ENCODE measurements around the gene FAHD1. TPM values are rescaled to one million over a fixed set of nuclear protein-coding genes. Genes with fewer than 3 reads are reported as not detected.
"Not testable (repeated sequence)": the region's sequence is repeated elsewhere in the genome, so short reads cannot be mapped to it uniquely, and the experiment has no call there.

FAHD1 gene
- total RNA-seq, 1 donor from 2014 or later: 26.3 TPM

- Histone ChIP-seq H3K9me3 (replicated peaks) (peaks cover 8% of the 10 kb centered on the region), H3K27ac (replicated peaks) (no peak overlapping the region), H3K36me3 (peaks cover 13% of the 10 kb centered on the region), H3K27me3 (ENCODE audit: low read depth) (no peaks in the 10 kb centered on the region), H3K4me1 (no peaks in the 10 kb centered on the region), H3K4me3 (no peak overlapping the region)
- no peak for TF ChIP-seq CTCF (IDR thresholded peaks at IDR 0.05; ENCODE audit: borderline replicate concordance)
- intact Hi-C loops (cut with micrococcal nuclease): no loop called here
- DNase-seq: no peak
Observed at GRCh38 chr16:1794221-1794871, 32.7 kb upstream of the FAHD1 start.

- Histone ChIP-seq H3K4me1 (no peaks in the 10 kb centered on the region), H3K27ac (replicated peaks) (no peak overlapping the region), H3K27me3 (ENCODE audit: low read depth) (no peaks in the 10 kb centered on the region), H3K36me3 (peaks cover 10% of the 10 kb centered on the region), H3K9me3 (replicated peaks) (peaks cover 8% of the 10 kb centered on the region), H3K4me3 (no peak overlapping the region)
- TF ChIP-seq CTCF (IDR thresholded peaks at IDR 0.05; ENCODE audit: borderline replicate concordance): no peak
- no peak for DNase-seq
- intact Hi-C loops (cut with micrococcal nuclease): no loop called here
Observed at GRCh38 chr16:1794908-1795666, 31.9 kb upstream of the FAHD1 start.

- H3K4me1 ChIP-seq; DNase-seq; H3K4me3 ChIP-seq; H3K27me3 ChIP-seq (ENCODE audit: low read depth); H3K27ac ChIP-seq (replicated peaks); H3K36me3 ChIP-seq; intact Hi-C loops (cut with micrococcal nuclease); H3K9me3 ChIP-seq (replicated peaks): not testable (repeated sequence)
Observed at GRCh38 chr16:1799263-1799662, 27.7 kb upstream of the FAHD1 start.

GRCh38 chr16:1800701-1801100, 26.3 kb upstream of the FAHD1 start:
- H3K4me1 ChIP-seq: no peaks in the 10 kb centered on the region
- H3K27ac ChIP-seq (replicated peaks): no peak overlapping the region
- H3K27me3 ChIP-seq (ENCODE audit: low read depth): no peaks in the 10 kb centered on the region
- no peak overlapping the region for H3K4me3 ChIP-seq
- no peak for DNase-seq
- peaks cover 8% of the 10 kb centered on the region for H3K9me3 ChIP-seq (replicated peaks)
- H3K36me3 ChIP-seq: peaks cover 4% of the 10 kb centered on the region
- TF ChIP-seq CTCF (IDR thresholded peaks at IDR 0.05; ENCODE audit: borderline replicate concordance): no peak
- intact Hi-C loops (cut with micrococcal nuclease): no loop called here

- DNase-seq: no peak
- no peak overlapping the region for H3K27ac ChIP-seq (replicated peaks)
- H3K9me3 ChIP-seq (replicated peaks): no peaks in the 10 kb centered on the region
- peaks cover 47% of the 10 kb centered on the region for H3K36me3 ChIP-seq
- no peaks in the 10 kb centered on the region for H3K4me1 ChIP-seq
- no peak overlapping the region for H3K4me3 ChIP-seq
- H3K27me3 ChIP-seq (ENCODE audit: low read depth): no peaks in the 10 kb centered on the region
- intact Hi-C loops (cut with micrococcal nuclease): no loop called here
- no peak for TF ChIP-seq CTCF (IDR thresholded peaks at IDR 0.05; ENCODE audit: borderline replicate concordance)
Observed at GRCh38 chr16:1807626-1808025, 19.4 kb upstream of the FAHD1 start.

GRCh38 chr16:1808691-1809090, 18.3 kb upstream of the FAHD1 start:
- Histone ChIP-seq H3K27ac (replicated peaks) (no peak overlapping the region), H3K9me3 (replicated peaks) (no peaks in the 10 kb centered on the region), H3K36me3 (peaks cover 52% of the 10 kb centered on the region), H3K4me3 (no peak overlapping the region), H3K4me1 (no peaks in the 10 kb centered on the region), H3K27me3 (ENCODE audit: low read depth) (no peaks in the 10 kb centered on the region)
- intact Hi-C loops (cut with micrococcal nuclease): no loop called here
- no peak for DNase-seq
- TF ChIP-seq CTCF (IDR thresholded peaks at IDR 0.05; ENCODE audit: borderline replicate concordance): no peak
